COLO668 (cell line): Measurements from ENCODE around the gene KLHL4.
A peak's percentile ranks its signal among the peaks of the same experiment; 100 is the strongest.
"Not testable (repeated sequence)": the region's sequence is repeated elsewhere in the genome, so short reads cannot be mapped to it uniquely, and the experiment has no call there.

ENCODE experiments used
- DNase-seq: peaks from one replicate; lab custom pipeline; 2025; ENCODE audit not compliant: unreplicated experiment; lab: John Stamatoyannopoulos, UW

KLHL4 gene, protein sequence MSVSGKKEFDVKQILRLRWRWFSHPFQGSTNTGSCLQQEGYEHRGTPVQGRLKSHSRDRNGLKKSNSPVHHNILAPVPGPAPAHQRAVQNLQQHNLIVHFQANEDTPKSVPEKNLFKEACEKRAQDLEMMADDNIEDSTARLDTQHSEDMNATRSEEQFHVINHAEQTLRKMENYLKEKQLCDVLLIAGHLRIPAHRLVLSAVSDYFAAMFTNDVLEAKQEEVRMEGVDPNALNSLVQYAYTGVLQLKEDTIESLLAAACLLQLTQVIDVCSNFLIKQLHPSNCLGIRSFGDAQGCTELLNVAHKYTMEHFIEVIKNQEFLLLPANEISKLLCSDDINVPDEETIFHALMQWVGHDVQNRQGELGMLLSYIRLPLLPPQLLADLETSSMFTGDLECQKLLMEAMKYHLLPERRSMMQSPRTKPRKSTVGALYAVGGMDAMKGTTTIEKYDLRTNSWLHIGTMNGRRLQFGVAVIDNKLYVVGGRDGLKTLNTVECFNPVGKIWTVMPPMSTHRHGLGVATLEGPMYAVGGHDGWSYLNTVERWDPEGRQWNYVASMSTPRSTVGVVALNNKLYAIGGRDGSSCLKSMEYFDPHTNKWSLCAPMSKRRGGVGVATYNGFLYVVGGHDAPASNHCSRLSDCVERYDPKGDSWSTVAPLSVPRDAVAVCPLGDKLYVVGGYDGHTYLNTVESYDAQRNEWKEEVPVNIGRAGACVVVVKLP

DNA sequence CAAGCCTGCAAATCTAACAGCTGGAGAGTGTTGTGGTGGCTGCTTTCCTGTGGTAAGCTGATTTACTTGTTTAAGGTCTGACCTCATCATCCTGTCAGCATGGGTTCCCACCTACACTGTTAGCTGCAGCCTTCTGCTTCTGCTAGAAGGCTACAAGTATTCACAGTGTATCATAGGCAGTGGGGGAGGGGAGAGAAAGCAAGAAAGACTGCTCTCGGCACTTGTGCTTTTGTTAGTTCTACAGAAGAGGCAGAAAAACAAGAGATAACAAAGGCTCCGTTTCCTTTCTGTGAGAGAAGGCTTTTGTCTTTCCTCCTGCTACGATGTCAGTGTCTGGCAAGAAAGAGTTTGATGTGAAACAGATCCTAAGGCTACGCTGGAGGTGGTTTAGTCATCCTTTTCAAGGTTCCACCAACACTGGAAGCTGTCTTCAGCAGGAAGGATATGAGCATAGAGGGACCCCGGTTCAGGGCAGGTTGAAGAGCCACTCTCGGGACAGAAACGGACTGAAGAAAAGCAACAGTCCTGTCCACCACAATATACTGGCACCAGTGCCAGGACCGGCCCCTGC lies at the start of gene KLHL4:
Gene KLHL4 (plus strand): TSS at position 232 of the 571 bp plus-strand sequence. CDS start 92 bp downstream, at position 324.
- no peak for DNase-seq

DNA sequence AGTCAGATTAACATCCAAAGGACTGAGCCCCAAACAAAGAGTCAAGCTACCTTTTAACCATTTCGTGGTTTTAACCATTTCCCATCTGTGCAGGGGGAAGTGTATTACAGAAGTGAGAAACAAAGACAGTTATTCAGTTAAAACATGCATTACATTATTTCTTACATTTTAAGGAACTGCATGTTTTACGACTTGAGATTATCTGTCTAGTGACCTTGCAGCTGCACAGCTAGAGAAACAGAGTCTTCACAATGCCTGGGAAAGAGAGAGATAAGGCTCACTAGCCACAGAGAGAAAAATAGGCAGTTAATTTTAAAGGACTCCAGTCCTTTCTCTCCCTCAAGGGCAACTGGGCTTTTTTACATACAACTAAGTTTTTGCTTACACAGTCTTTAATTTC lies 48.7 kb upstream of the KLHL4 start:
- DNase-seq = no peak

DNA sequence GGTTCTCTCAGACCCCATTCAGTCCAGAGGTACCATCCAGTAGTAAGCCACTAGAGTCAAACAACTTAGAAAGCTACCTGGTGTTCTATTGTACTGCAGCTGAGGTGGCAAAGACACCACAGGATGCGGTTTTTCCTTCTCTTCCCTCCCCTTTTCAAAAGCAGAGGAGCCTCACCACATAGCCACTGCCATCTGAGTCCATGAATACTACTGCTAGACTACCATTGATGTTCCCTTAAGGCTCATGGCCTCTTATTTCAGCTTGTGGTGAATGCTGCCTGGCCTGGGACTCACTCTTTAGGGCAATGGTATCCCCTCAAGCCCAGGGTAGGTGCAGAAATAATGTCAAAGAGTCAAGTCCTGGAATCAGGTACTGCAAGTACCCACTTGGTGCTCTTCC lies 41.8 kb upstream of the KLHL4 start:
- no peak for DNase-seq

DNA sequence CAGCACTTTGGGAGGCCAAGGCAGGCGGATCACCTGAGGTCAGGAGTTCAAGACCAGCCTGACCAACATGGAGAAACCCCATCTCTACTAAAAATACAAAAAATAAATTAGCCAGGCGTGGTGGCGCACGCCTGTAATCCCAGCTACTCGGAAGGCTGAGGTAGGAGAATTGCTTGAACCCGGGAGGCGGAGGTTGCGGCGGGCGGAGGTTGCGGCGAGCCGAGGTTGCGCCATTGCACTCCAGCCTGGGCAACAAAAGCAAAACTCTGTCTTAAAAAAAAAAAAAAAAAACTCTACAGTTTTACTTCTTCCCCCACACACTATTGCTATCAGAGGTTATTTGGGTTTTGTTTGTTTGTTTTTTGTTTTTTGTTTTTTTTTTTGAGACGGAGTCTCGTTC lies 38.9 kb upstream of the KLHL4 start:
- DNase-seq = not testable (repeated sequence)

- DNase-seq = no peak
Observed at GRCh38 chrX:87489071-87489470, 28.5 kb upstream of the KLHL4 start.

GRCh38 chrX:87515836-87516235 lies 1.8 kb upstream of the KLHL4 start:
- no peak for DNase-seq

- DNase-seq = no peak
Observed at GRCh38 chrX:87516717-87517121, 883 bp upstream of the KLHL4 start.

GRCh38 chrX:87518504-87518903 lies 902 bp downstream of the KLHL4 start:
- no peak for DNase-seq

- no peak for DNase-seq
Observed at GRCh38 chrX:87525771-87526229, 8.2 kb downstream of the KLHL4 start.

- DNase-seq = no peak
Observed at GRCh38 chrX:87526281-87526680, 8.7 kb downstream of the KLHL4 start.

- no peak for DNase-seq
Observed at GRCh38 chrX:87528487-87528886, 10.9 kb downstream of the KLHL4 start.

DNA sequence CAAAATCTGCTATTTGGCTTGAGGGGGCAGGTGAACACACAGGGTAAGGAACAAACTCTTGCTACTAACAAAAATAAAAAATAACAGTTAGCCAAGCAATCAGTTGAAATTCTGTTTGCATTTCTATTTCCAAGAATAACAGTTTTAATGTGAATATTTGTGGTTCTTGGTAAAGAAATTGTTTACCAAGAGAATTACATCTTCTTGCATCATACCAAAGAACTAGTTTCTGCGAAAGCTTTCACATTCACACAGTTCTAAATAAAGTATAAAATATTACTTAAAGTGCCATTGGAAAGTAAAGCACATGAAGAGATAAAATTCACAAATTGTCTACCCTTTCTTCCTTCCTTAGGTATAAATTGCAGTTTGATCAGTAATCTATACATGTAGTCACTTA lies 54.4 kb downstream of the KLHL4 start:
- no peak for DNase-seq

GRCh38 chrX:87572901-87573300 lies 55.3 kb downstream of the KLHL4 start:
- DNase-seq = no peak

GRCh38 chrX:87578978-87579377 lies 61.4 kb downstream of the KLHL4 start:
- DNase-seq = no peak

DNA sequence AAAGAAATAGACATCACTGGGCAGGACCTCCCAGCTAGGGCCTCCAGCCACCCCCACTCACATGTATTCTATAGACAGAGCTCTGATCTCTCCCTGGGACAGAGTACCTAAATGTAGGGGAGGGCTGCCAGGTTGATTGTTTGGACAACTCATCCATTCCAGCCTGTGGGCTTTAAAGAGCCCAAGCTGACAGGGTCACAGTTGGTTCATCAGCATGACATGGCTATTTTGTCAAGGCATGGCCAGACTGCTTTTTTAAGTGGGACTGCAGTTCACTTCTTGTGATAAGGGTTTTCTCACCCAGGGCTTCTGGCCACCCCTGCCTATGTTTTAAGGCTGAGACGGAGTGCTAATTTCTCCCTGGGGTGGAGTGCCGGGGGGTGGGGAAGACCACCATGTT lies 63.3 kb downstream of the KLHL4 start:
- no peak for DNase-seq

- DNase-seq = no peak
Observed at GRCh38 chrX:87582453-87582852, 64.9 kb downstream of the KLHL4 start.

GRCh38 chrX:87583679-87584078 lies 66.1 kb downstream of the KLHL4 start:
- DNase-seq = peak; percentile 0

DNA sequence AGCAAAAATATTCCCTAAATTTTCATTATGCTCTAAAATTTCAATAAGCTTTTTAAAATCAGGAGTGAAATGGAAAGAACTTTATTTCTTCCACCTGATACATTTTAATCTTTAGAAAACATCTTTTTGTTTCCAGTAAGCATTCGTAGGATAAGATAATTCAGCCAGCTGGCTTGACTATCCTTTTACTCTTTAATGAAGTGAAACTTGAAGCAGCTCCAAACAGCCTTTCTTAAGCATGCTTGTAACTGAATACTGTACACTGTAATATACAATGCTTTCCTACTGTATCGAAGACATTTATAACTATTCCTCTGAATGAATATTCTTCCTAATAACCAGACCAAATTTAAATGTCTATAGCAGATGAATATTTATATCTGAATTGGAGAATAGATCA lies 98.8 kb downstream of the KLHL4 start:
- DNase-seq = no peak

DNA sequence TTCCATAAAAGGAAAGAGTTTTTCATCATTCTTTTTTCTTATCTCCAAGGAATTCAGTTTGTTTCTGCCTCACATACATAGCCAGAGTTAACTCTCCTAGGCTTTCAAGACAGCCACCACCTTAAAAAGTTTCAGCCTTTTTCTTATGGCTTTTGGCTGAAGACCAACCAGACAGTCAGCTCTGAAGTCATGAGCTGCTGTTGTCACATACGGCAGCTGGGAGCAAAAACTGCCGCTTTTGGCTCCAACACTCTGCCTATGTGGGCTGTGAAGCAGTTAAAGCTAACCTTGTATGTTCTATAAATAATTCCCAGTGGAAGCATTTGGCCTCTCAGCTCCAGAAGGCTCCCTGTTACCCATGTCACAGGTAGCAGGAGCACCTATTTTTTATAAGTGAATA lies 104.1 kb downstream of the KLHL4 start:
- DNase-seq = no peak

DNA sequence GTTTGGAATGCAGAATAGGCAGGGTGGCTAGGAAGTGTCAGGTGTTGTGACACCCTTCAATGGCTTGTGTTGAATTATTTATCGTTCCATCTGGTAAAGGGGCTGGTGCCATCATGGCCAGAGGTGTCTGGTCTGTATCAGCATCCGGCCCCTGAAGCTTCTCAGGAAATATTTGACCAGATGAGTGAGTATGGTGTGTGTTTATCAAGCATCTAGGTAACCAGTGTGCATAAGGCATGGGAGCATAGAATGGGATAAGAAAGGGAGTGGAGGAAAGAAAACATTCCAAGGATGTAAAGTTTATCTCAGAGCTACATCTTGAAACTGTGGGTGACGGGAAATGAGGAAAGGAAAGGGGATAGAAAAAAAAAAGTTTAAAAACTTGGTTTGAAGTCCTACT lies 109.4 kb downstream of the KLHL4 start:
- no peak for DNase-seq

DNA sequence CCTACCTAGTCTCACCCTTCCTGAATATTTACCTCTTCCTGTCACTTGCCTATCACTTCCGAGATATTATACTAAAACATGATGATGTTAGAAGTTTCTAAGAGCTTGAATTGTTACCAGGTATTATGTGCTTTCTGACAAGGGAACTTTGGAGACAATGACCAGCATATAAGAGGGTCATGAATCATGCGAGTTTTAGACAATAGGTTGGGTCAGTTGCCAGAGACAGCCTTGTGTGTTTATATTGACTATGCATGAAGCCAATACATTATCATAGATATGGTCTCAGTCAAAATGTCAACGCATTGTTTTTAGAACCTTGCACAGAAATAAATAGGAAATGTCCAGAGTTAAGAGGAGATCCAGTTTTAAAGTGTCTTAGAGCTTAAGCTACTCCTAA lies 116.8 kb downstream of the KLHL4 start:
- DNase-seq = no peak

GRCh38 chrX:87636533-87636932 lies 118.9 kb downstream of the KLHL4 start:
- DNase-seq = no peak
